WTC11 (cell line): ENCODE measurements around the gene NUDT3. TPM values are rescaled to one million over a fixed set of nuclear protein-coding genes. Genes with fewer than 3 reads are reported as not detected.

Experiments
- ATAC-seq: fragments of 200-7000 bp; cut with Tn5 transposase; 2 replicates; pipeline ENCODE4 v1.10.0; 2021; ENCODE audit warnings: mild to moderate bottlenecking, moderate library complexity
- CTCF ChIA-PET: fragments of 300-600 bp; sonication (Branson Sonifier 250); formaldehyde crosslinking; loops from one replicate; lab custom pipeline; 2021; ENCODE audit warnings: antibody characterized with exemption; lab: Charles Lee
- POLR2A ChIA-PET: fragments of 350-600 bp; sonication (Branson Sonifier 250); formaldehyde crosslinking; loops from one replicate; lab custom pipeline; 2021; ENCODE audit warnings: antibody characterized with exemption; lab: Charles Lee
- DNase-seq: peaks from one replicate; pipeline ENCODE4 v3.0.0; 2021; ENCODE audit warnings: low spot score
- H3K27ac Mint-ChIP-seq: 2 replicates; pipeline ENCODE4 v1.8.0; 2021; ENCODE audit warnings: mixed read lengths
- H3K27me3 Mint-ChIP-seq: 2 replicates; pipeline ENCODE4 v1.8.0; 2021; ENCODE audit warnings: low read depth, mild to moderate bottlenecking, moderate library complexity, mixed read lengths
- H3K36me3 Mint-ChIP-seq: 2 replicates; pipeline ENCODE4 v1.8.0; 2021; ENCODE audit warnings: mixed read lengths
- H3K4me1 Mint-ChIP-seq: 2 replicates; pipeline ENCODE4 v1.8.0; 2022; ENCODE audit warnings: mixed read lengths
- H3K4me3 Mint-ChIP-seq: 2 replicates; pipeline ENCODE4 v1.8.0; 2021; ENCODE audit warnings: mild to moderate bottlenecking, moderate library complexity, mixed read lengths
- H3K9me3 Mint-ChIP-seq: 2 replicates; pipeline ENCODE4 v1.8.0; 2021; ENCODE audit warnings: mixed read lengths
- ATF1 ChIP-seq: sonication (generic); formaldehyde crosslinking; IDR thresholded peaks from 2 replicates; pipeline ENCODE4 v1.8.1; 2023; ENCODE audit warnings: mild to moderate bottlenecking, moderate library complexity, missing genetic modification reagents
- ATF3 ChIP-seq: sonication (generic); formaldehyde crosslinking; conservative IDR thresholded peaks from 2 replicates; pipeline ENCODE4 v1.8.1; 2022; ENCODE audit warnings: mild to moderate bottlenecking, missing genetic modification reagents
- CBFB ChIP-seq: sonication (generic); formaldehyde crosslinking; IDR thresholded peaks from 2 replicates; pipeline ENCODE4 v1.8.1; 2022; ENCODE audit warnings: mild to moderate bottlenecking, low read depth, missing genetic modification reagents
- CREB1 ChIP-seq: sonication (generic); formaldehyde crosslinking; IDR thresholded peaks from 2 replicates; pipeline ENCODE4 v1.8.0; 2023; ENCODE audit warnings: mild to moderate bottlenecking, missing genetic modification reagents
- CTCF ChIP-seq: fragments of 200-600 bp; IDR thresholded peaks from 2 replicates; pipeline ENCODE4 v1.8.0; 2022; ENCODE audit warnings: antibody characterized with exemption
- E2F4 ChIP-seq: sonication (generic); formaldehyde crosslinking; IDR thresholded peaks from 2 replicates; pipeline ENCODE4 v1.8.1; 2022; ENCODE audit warnings: low read depth, mild to moderate bottlenecking, moderate library complexity, missing genetic modification reagents, borderline replicate concordance
- E2F5 ChIP-seq: sonication (generic); formaldehyde crosslinking; IDR thresholded peaks from 2 replicates; pipeline ENCODE4 v1.8.1; 2022; ENCODE audit warnings: mild to moderate bottlenecking, moderate library complexity, missing genetic modification reagents
- ESRRA ChIP-seq: sonication (generic); formaldehyde crosslinking; IDR thresholded peaks from 2 replicates; pipeline ENCODE4 v1.8.1; 2022; ENCODE audit warnings: mild to moderate bottlenecking, missing genetic modification reagents, borderline replicate concordance
- HMGXB4 ChIP-seq: sonication (generic); formaldehyde crosslinking; IDR thresholded peaks from 2 replicates; pipeline ENCODE4 v1.8.1; 2023; ENCODE audit warnings: mild to moderate bottlenecking, moderate library complexity, missing genetic modification reagents
- IRF2 ChIP-seq: sonication (generic); formaldehyde crosslinking; IDR thresholded peaks from 2 replicates; pipeline ENCODE4 v1.8.0; 2022; ENCODE audit warnings: low read depth, missing genetic modification reagents, borderline replicate concordance
- MAX ChIP-seq: sonication (generic); formaldehyde crosslinking; IDR thresholded peaks from 2 replicates; pipeline ENCODE4 v1.8.0; 2022; ENCODE audit warnings: mild to moderate bottlenecking, missing genetic modification reagents
- MYBL2 ChIP-seq: sonication (generic); formaldehyde crosslinking; IDR thresholded peaks from 2 replicates; pipeline ENCODE4 v1.8.1; 2023; ENCODE audit warnings: mild to moderate bottlenecking, moderate library complexity, missing genetic modification reagents
- NR2C2 ChIP-seq: sonication (generic); formaldehyde crosslinking; IDR thresholded peaks from 2 replicates; pipeline ENCODE4 v1.8.0; 2022; ENCODE audit warnings: mild to moderate bottlenecking, missing genetic modification reagents
- NR3C1 ChIP-seq: sonication (generic); formaldehyde crosslinking; conservative IDR thresholded peaks from 2 replicates; pipeline ENCODE4 v1.8.1; 2023; ENCODE audit warnings: low read depth, mild to moderate bottlenecking, missing genetic modification reagents
- OVOL2 ChIP-seq: fragments of 250-450 bp; sonication (Bioruptor Pico); IDR thresholded peaks from 2 replicates; pipeline ENCODE4 v1.9.0; 2021; ENCODE audit warnings: mild to moderate bottlenecking, borderline replicate concordance
- TEAD1 ChIP-seq: sonication (generic); formaldehyde crosslinking; IDR thresholded peaks from 2 replicates; pipeline ENCODE4 v1.8.0; 2022; ENCODE audit warnings: mild to moderate bottlenecking, missing genetic modification reagents
- ZNF232 ChIP-seq: sonication (generic); formaldehyde crosslinking; IDR thresholded peaks from 2 replicates; pipeline ENCODE4 v1.8.0; 2022; ENCODE audit warnings: mild to moderate bottlenecking, missing genetic modification reagents
- ZNF423 ChIP-seq: fragments of 250-450 bp; sonication (Bioruptor Pico); IDR thresholded peaks from 2 replicates; pipeline ENCODE4 v2.1.2; 2022; ENCODE audit warnings: mild to moderate bottlenecking, moderate library complexity
- ZNF532 ChIP-seq: fragments of 250-450 bp; sonication (Bioruptor Pico); IDR thresholded peaks from 2 replicates; pipeline ENCODE4 v1.9.0; 2021; ENCODE audit warnings: mild to moderate bottlenecking, borderline replicate concordance
- ZNF671 ChIP-seq: fragments of 250-450 bp; sonication (Bioruptor Pico); IDR thresholded peaks from 2 replicates; pipeline ENCODE4 v1.8.0; 2021; ENCODE audit warnings: mild to moderate bottlenecking
- total RNA-seq: library from RNA; stranded (reverse); gene quantifications from 3 replicates; pipeline ENCODE4 v1.2.3, GENCODE V29; 2021

NUDT3 gene
- total RNA-seq, 1 experiment from 2014 or later, result 30.0 TPM

- H3K36me3 Mint-ChIP-seq, result peaks cover 64% of the 10 kb centered on the region
- ChIA-PET POLR2A (interaction anchor here (0.7 to 1.4 kb wide), 6 partner anchors 10 to 472 kb away, joined by 3 to 10 read pairs (median 4); no protein-coding TSS in a partner anchor), CTCF (interaction anchor here (0.6 to 1.8 kb wide), 13 partner anchors 17 to 1348 kb away, joined by 3 to 23 read pairs (median 4); no protein-coding TSS in a partner anchor)
- H3K4me1 Mint-ChIP-seq, result peaks cover 82% of the 10 kb centered on the region
- no peak for ATAC-seq
- DNase-seq, result no peak
- TF ChIP-seq CTCF, result no peak
- no peak for TF ChIP-seq CBFB (CRISPR knock-in tag)
- TF ChIP-seq CREB1 (CRISPR knock-in tag), result no peak
- no peak for TF ChIP-seq ZNF232 (CRISPR knock-in tag)
- TF ChIP-seq NR2C2 (CRISPR knock-in tag), result no peak
- no peaks in the 10 kb centered on the region for H3K9me3 Mint-ChIP-seq
- no peak overlapping the region for H3K4me3 Mint-ChIP-seq
- H3K27ac Mint-ChIP-seq, result peak overlapping the region; percentile 68; the same call in 1 of the 2 replicates
- H3K27me3 Mint-ChIP-seq, result no peaks in the 10 kb centered on the region
These were observed 149.2 kb downstream of the NUDT3 start for GRCh38 chr6:34243131-34243771.

- ChIA-PET CTCF (no interaction called here), POLR2A (interaction anchor here (0.8 kb wide), 1 partner anchor 15 kb away, joined by 3 read pairs; no protein-coding TSS in a partner anchor)
- no peak for ATAC-seq
- Mint-ChIP-seq H3K9me3 (no peaks in the 10 kb centered on the region), H3K4me3 (no peak overlapping the region), H3K4me1 (peaks cover 76% of the 10 kb centered on the region), H3K36me3 (peaks cover 65% of the 10 kb centered on the region), H3K27me3 (no peaks in the 10 kb centered on the region), H3K27ac (0 out of 2 replicates have a peak overlapping the region, but pooled peaks have one; percentile 22)
- TF ChIP-seq TEAD1 (CRISPR knock-in tag) (no peak), E2F4 (CRISPR knock-in tag) (no peak), ATF3 (CRISPR knock-in tag) (no peak), MAX (CRISPR knock-in tag) (no peak), ZNF671 (CRISPR knock-in tag) (no peak), ZNF423 (CRISPR knock-in tag) (no peak), E2F5 (CRISPR knock-in tag) (no peak), ATF1 (CRISPR knock-in tag) (no peak), IRF2 (CRISPR knock-in tag) (no peak), ESRRA (no peak), NR3C1 (CRISPR knock-in tag) (no peak), OVOL2 (no peak), HMGXB4 (CRISPR knock-in tag) (no peak), ZNF532 (CRISPR knock-in tag) (no peak), MYBL2 (CRISPR knock-in tag) (no peak)
- no peak for DNase-seq
These were observed 150.0 kb downstream of the NUDT3 start for GRCh38 chr6:34242252-34243130.
